HG02642 (cell line): ENCODE data around the gene HSPE1.
"Not testable (repeated sequence)": the region's sequence is repeated elsewhere in the genome, so short reads cannot be mapped to it uniquely, and the experiment has no call there.

ENCODE experiments used
- ATAC-seq: cut with Tn5 transposase; IDR thresholded peaks from one replicate; pipeline ENCODE4 v1.9.1; 2021; ENCODE audit warnings: mild to moderate bottlenecking; ENCODE audit not compliant: unreplicated experiment, poor library complexity

HSPE1 gene

GRCh38 chr2:197551260-197551659, 51.1 kb downstream of the HSPE1 start:
- ATAC-seq = not testable (repeated sequence)
